Left renal cortex interstitium (tissue), 4 donors: ENCODE measurements around the gene CSRP1. TPM values are rescaled to one million over a fixed set of nuclear protein-coding genes. Genes with fewer than 3 reads are reported as not detected.
"Not testable (repeated sequence)": the region's sequence is repeated elsewhere in the genome, so short reads cannot be mapped to it uniquely, and the experiment has no call there.

Experiments
- DNase-seq, 4 donors: peaks; one replicate each; pipeline ENCODE4 v3.0.0-alpha.2; 2013; ENCODE audit warnings: low read depth in 4 of 4, low spot score in 2 of 4, missing footprints in 1 of 4
- polyA plus RNA-seq, 4 donors: library from polyadenylated mRNA; unstranded; fragments of 120-200 nt; gene quantifications; one replicate each; pipeline ENCODE4 v1.2.1, GENCODE V29; 2013; ENCODE audit not compliant: insufficient read length in 4 of 4

CSRP1 gene
- polyA plus RNA-seq, 4 donors = 127 to 170 (median 143) TPM

GRCh38 chr1:201499795-201500669, 6.9 kb downstream of the CSRP1 start:
- DNase-seq = no peak

DNA sequence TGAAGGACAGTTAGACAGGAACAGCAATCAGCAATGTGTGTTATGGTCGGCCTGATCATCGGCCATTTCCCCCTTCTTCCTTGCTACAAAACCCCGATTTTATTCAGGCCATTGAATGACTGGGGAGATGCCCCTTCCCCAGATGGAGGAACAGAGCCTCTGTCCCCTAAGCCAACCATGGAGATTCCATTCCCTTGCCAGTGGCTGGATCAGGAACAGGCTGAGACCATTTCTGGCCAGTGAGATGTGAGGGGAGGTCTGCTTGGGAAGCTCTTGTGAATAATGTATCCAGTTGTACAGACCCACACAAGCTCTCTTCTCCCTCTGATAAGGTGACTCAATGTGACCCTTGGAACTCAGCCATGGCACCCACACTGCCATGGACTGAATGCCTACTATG, 7.7 kb downstream of the CSRP1 start:
- no peak for DNase-seq

- DNase-seq = no peak
Observed at GRCh38 chr1:201498621-201499020, 8.3 kb downstream of the CSRP1 start.

DNA sequence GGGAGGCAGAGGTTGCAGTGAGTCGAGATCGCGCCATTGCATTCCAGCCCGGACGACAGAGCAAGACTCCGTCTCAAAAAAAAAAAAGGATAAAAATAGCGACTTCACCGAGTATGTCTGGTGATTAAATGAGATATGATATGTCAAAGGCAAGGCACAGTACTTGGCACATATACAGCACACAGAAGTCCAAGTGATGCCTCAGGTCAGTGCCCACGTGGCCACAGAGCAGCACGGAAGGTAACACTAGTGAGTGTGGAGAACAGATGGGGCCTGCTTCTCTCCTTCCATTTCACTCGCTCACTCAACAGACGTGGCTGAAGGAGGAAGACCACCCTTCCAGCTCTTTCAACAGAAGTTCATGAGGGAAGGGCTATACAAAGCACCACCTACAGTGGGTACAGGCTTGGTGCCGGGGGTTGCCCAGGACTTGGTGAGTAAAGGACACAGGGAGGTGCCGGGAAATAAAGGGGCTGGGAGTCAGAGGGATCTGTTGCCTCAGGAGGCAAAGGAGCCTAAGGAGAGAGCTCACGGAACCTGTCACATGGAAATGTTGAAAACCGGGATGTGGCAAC, 8.9 kb downstream of the CSRP1 start:
- no peak for DNase-seq

- no peak for DNase-seq
Observed at GRCh38 chr1:201496296-201496690, 10.6 kb downstream of the CSRP1 start.

DNA sequence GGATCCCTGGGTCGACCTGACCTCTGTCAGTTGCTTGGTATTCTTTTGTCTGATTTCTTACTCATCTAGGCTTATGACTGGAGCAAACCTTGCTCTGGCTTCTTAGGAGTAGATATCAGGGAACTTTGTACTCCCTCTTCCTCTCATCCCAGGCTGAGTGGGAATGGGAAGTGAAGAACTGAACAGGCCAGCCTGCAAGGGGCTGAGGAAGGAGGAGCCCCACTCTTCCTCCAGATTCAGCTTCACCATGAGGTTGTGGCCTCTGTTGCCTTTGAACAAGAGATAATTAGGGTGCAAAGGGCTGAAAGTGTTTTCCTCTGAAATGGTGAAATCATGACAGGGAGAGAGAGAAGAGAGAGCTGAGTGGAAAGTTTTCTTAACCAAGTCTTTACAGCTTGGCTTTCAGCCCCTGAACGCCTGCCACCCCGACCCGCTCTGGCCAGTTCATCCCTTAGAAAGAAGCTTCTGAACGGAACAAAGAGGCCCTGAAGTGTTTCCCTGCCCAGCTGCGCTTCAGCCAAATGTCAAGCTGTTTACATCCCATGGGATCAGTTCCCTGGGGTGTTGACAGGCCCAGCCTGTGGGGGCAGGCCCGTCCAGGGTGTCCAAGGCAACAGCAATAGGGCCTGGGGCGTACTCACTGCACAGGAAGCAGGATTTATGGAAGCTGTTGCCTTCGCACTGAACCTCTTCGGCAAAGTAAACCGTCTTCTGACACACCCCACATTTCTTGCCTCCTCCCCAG, 11.2 kb downstream of the CSRP1 start:
- no peak for DNase-seq

- peak in 1 of 4 donors; percentile 81 for DNase-seq
Observed at GRCh38 chr1:201493757-201494617, 12.9 kb downstream of the CSRP1 start.

DNA sequence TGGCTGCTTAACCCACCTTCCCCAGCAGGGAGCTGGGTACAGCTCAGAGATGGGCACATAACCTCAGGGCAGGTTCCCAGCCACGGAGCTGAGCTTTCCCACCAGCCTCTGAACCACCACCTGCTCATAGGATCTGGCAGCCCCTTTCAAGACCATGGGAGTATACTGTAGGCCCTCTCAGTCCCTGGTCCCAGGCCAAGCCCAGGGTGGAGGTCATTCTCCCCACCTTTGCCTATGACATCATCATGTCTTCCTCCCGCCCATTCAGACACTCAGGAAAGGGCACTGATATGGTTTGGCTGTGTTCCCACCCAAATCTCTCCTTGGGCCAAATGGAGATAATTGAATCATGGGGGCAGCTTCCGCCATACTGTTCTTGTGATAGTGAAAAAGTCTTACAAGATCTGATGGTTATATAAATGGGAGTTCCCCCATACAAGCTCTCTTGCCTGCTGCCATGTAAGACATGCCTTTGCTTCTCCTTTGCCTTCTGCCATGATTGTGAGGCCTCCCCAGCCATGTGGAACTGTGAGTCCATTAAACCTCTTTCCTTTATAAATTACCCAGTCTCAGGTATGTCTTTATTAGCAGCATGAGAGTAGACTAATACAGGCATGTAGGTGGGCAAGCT, 13.8 kb downstream of the CSRP1 start:
- DNase-seq = not testable (repeated sequence)

GRCh38 chr1:201491896-201492511, 14.9 kb downstream of the CSRP1 start:
- no peak for DNase-seq

- DNase-seq = no peak
Observed at GRCh38 chr1:201490708-201491131, 16.2 kb downstream of the CSRP1 start.

DNA sequence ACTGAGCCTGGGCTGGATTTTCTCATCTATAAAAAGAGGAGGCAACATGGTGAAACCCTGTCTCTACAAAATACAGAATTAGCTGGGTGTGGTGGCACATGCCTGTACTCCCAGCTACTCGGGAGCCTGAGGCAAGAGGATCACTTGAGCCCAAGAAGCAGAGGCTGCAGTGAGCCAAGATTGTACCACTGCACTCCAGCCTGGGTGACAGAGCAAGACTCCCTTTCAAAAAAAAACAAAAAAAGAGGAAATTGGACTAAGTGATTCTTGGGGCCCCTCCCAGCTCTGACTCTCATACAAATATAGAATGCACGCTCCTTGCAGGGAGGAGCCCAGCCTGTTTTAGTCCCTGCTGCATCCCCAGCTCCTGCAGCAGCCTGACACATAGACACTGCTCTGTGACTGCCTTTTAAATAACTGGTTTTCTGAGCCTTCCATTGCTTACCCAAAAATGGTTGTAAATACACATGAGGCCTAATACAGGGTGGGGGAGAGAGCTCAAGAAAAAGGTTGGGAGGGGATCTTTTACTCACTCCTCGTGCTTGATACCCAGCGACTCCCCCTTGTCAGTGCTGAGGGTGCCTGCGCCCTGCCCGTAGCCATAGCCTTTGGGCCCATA, 17.2 kb downstream of the CSRP1 start:
- no peak for DNase-seq

DNA sequence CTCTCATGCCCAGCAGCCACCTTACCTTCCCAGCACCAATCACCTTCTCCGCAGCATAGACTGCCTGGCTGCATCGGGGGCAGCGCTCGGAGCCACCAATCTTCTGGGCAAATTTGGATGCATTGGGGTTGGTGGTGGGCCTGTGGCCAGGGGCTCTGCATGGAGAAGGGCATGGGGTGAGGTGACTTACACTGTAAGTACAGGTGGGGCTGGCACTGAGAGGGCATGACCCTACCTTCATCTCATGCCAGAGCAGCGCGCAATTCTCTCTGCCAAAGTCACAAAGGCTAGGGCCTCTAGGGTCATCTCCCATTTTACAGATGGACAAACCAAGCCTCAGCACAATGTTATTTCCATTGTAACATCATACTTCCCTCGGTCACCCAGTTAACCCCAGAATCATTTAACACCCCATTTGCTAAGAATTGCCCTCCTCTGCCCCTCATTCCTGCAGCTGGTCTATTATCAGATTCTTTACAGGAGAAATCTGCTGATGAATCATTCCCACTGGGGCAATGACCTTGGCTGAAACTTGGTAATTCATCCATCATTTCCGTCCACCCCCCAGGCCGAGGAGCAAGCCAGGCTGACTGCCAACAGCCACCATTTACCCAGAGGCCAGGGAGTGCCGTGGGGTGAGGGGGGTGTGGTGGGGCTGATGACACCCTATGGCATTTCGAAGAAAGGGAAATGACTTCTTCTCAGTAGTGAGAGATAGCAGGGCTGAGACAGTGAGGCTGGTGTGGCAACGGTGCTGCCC, 17.9 kb downstream of the CSRP1 start:
- DNase-seq = no peak

GRCh38 chr1:201487742-201488141, 19.2 kb downstream of the CSRP1 start:
- no peak for DNase-seq

GRCh38 chr1:201486187-201486586, 20.7 kb downstream of the CSRP1 start:
- no peak for DNase-seq

DNA sequence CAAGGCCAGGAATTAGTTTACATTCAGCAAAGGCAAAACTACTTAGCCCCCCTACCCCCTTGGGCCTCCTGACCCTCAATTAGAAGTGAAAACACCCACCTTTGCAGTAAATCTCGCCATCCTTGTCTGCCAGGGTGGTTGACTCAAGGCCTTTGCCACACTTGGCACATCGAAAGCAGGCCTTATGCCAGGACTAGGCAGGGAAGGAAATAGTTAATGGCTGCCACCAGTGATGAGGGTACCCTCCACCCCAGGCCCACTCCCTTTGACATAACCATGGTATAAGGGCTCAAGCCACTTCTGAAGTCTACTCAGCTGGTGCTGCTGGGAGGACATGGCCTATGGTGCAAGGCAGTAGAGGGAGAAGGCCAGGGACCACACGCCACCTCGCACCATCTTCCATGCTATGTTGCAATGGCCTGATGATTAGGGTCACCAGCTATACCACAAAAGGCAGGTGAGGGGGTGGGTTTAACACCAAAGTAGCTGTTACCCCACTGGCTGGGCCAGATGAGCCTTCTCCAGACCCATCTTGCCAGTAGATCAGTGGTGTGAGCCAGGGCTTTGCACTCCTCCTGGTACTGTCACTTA, 21.6 kb downstream of the CSRP1 start:
- DNase-seq = no peak

GRCh38 chr1:201483373-201483949, 23.5 kb downstream of the CSRP1 start:
- DNase-seq = no peak

DNA sequence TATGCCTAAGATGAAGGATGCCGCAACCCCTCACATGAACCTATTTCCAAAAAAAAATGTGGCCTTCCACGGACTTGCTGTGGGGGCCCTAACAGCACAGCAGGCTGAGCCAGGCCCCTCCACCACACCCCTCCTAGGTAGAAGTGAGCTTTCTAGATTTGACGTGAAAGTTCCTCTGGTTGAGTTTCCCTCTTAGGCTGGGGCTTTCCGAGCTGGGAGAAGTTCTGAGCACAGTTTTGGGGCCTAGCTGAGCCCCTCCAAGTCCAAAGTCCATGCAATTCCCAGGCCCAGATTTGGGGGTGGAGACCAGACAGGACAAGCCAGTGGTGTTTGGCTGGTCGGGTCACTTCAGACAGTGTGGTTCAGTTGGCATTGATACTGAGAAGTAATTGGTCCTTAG, 24.2 kb downstream of the CSRP1 start:
- DNase-seq = no peak
